ENCODE results near the gene RIN3.

DNA sequence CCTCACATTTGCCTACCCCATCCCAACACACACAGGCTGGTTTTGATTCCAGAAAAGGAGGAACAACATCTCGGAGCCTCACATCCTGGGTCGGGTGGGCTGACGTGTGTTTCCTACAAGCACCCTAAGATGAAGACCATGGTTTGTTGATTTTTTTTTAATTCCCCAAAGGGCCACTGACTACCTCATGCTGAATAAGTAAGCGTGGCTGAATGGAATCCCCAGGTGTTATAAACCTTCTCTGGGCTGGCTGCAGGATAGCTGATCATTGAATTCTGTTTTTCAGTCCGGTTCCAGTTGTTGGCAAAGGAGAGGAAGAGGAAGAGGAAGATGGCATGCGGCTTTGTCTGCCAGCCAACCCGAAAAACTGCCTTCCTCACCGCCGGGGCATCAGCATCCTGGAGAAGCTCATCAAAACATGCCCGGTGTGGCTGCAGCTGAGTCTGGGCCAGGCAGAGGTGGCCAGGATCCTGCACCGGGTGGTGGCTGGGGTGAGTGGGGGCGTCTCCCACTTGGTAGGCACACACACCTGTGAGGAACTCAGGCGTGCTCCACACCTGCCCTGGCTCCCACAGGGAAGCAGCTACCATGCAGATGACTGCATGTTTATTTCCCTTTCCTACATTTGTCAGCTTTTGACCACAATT is 42.0 kb downstream of the RIN3 start:
- TF ChIP-seq, protein P1, sequence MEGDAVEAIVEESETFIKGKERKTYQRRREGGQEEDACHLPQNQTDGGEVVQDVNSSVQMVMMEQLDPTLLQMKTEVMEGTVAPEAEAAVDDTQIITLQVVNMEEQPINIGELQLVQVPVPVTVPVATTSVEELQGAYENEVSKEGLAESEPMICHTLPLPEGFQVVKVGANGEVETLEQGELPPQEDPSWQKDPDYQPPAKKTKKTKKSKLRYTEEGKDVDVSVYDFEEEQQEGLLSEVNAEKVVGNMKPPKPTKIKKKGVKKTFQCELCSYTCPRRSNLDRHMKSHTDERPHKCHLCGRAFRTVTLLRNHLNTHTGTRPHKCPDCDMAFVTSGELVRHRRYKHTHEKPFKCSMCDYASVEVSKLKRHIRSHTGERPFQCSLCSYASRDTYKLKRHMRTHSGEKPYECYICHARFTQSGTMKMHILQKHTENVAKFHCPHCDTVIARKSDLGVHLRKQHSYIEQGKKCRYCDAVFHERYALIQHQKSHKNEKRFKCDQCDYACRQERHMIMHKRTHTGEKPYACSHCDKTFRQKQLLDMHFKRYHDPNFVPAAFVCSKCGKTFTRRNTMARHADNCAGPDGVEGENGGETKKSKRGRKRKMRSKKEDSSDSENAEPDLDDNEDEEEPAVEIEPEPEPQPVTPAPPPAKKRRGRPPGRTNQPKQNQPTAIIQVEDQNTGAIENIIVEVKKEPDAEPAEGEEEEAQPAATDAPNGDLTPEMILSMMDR (IDR thresholded peaks at IDR 0.05), result no peak
- TF ChIP-seq POLR2AphosphoS5 (IDR thresholded peaks at IDR 0.05), result no peak
